ENCODE measurements around the gene MAP2K3.
A peak's percentile ranks its signal among the peaks of the same experiment; 100 is the strongest.

Gene MAP2K3

GRCh38 chr17:21277332-21277731 lies 7.2 kb upstream of the MAP2K3 start:
- no peak overlapping the region for H3K27ac ChIP-seq (ENCODE audit: low read length, poor library complexity, severe bottlenecking)
- WGBS, result 97% methylated on average over 2 of the region's 3 CpGs

DNA sequence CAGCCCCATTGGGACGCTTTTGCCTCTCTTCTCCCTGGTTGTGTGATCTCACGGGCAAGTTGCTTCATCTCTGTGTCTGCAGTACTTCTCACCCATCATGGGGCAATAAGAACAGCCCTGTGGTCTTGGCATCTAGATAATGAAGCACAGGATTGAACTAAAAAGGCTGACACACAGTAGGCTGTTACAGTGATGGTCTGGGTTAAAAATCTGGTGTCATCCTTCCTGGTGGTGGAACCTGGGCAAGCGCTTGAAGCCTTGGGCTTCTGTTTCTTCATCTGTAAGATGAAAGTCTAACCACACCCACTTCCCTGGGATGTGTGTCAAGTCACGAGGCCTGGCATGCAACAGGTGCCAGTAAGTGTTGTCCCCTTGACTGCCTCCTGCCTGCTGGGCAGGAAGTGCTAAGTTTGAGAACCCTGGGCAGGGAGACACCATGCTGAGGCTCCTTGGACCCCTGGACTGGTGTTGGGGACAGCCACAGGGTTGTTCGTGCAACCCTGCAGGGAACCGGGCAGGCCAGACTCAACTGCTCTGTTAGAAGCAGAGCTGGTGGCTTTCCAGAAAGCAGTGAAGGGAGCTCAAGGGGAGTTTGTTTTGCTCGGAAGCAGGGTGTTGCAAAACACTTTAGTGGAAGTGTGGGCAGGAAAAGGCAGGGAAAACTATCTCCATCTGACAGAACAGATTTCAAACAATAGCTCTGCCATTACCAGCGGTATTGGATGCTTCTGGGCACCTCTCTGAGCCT lies 5.9 kb upstream of the MAP2K3 start:
- no peak overlapping the region for H2AK5ac ChIP-seq (ENCODE audit: low read length, severe bottlenecking)
- H2BK5ac ChIP-seq (ENCODE audit: low read depth, low read length, poor library complexity, severe bottlenecking), result no peak overlapping the region
- no peak overlapping the region for H2BK120ac ChIP-seq (ENCODE audit: low read depth, low read length)
- H3K14ac ChIP-seq (ENCODE audit: low read length in 2 of 2), result no peak overlapping the region
- peaks cover 27% of the 10 kb centered on the region for H3K4me1 ChIP-seq (ENCODE audit: control insufficient read depth, insufficient read depth, low read depth, low read length)
- H4K8ac ChIP-seq (ENCODE audit: low read length), result no peak overlapping the region
- no peaks in the 10 kb centered on the region for H3K36me3 ChIP-seq (ENCODE audit: control insufficient read depth in 1 of 2, insufficient read depth in 2 of 2, low read depth in 1 of 2, low read length in 2 of 2)
- H3K4me2 ChIP-seq (ENCODE audit: low read length, poor library complexity, severe bottlenecking), result no peak overlapping the region
- no peak for DNase-seq
- no peak overlapping the region for H3K27ac ChIP-seq (ENCODE audit: low read length, poor library complexity, severe bottlenecking)
- H3K4ac ChIP-seq (ENCODE audit: low read depth in 1 of 2, low read length in 2 of 2), result no peak overlapping the region
- H3K23ac ChIP-seq (ENCODE audit: low read length in 2 of 2), result no peak overlapping the region
- H3K27me3 ChIP-seq (ENCODE audit: control insufficient read depth in 1 of 2, insufficient read depth in 1 of 2, low read length in 2 of 2), result no peaks in the 10 kb centered on the region
- no peak overlapping the region for H2BK12ac ChIP-seq (ENCODE audit: low read length in 2 of 2)
- peak overlapping the region; percentile 59 for H3K9ac ChIP-seq (ENCODE audit: low read length)
- H4K91ac ChIP-seq (ENCODE audit: low read length), result no peak overlapping the region
- no peak overlapping the region for H3K18ac ChIP-seq (ENCODE audit: low read depth in 1 of 2, low read length in 2 of 2)
- no peak overlapping the region for H2BK15ac ChIP-seq (ENCODE audit: low read depth, poor library complexity, severe bottlenecking)
- H3K79me1 ChIP-seq (replicated peaks; ENCODE audit: low read length, poor library complexity, severe bottlenecking), result no peaks in the 10 kb centered on the region
- no peak overlapping the region for H2AFZ ChIP-seq (ENCODE audit: low read depth, low read length)
- WGBS, result 91% methylated on average over 7 of the region's 8 CpGs
- no peaks in the 10 kb centered on the region for H3K9me3 ChIP-seq (ENCODE audit: control insufficient read depth, low read length)
- peak overlapping the region in 1 of 2 experiments; percentile 28 for H3K4me3 ChIP-seq (ENCODE audit: insufficient read depth in 1 of 2, low read depth in 1 of 2, low read length in 2 of 2)

More at GRCh38 chr17:21277332-21277731, 7.2 kb upstream of the MAP2K3 start:
- Histone ChIP-seq H3K4me2 (ENCODE audit: low read length, poor library complexity, severe bottlenecking) (no peak overlapping the region), H4K8ac (ENCODE audit: low read length) (no peak overlapping the region), H4K91ac (ENCODE audit: low read length) (no peak overlapping the region), H2AFZ (ENCODE audit: low read depth, low read length) (no peak overlapping the region), H3K4ac (ENCODE audit: low read depth in 1 of 2, low read length in 2 of 2) (no peak overlapping the region), H3K9me3 (ENCODE audit: control insufficient read depth, low read length) (no peaks in the 10 kb centered on the region), H2BK5ac (ENCODE audit: low read depth, low read length, poor library complexity, severe bottlenecking) (no peak overlapping the region), H3K4me1 (ENCODE audit: control insufficient read depth, insufficient read depth, low read depth, low read length) (peaks cover 16% of the 10 kb centered on the region), H3K23ac (ENCODE audit: low read length in 2 of 2) (no peak overlapping the region), H3K36me3 (ENCODE audit: control insufficient read depth in 1 of 2, insufficient read depth in 2 of 2, low read depth in 1 of 2, low read length in 2 of 2) (no peaks in the 10 kb centered on the region), H3K27me3 (ENCODE audit: control insufficient read depth in 1 of 2, insufficient read depth in 1 of 2, low read length in 2 of 2) (no peaks in the 10 kb centered on the region), H2BK12ac (ENCODE audit: low read length in 2 of 2) (no peak overlapping the region), H2AK5ac (ENCODE audit: low read length, severe bottlenecking) (no peak overlapping the region), H3K18ac (ENCODE audit: low read depth in 1 of 2, low read length in 2 of 2) (no peak overlapping the region), H3K4me3 (ENCODE audit: insufficient read depth in 1 of 2, low read depth in 1 of 2, low read length in 2 of 2) (no peak overlapping the region), H3K9ac (ENCODE audit: low read length) (no peak overlapping the region), H2BK120ac (ENCODE audit: low read depth, low read length) (no peak overlapping the region), H3K14ac (ENCODE audit: low read length in 2 of 2) (no peak overlapping the region), H3K79me1 (replicated peaks; ENCODE audit: low read length, poor library complexity, severe bottlenecking) (no peaks in the 10 kb centered on the region), H2BK15ac (ENCODE audit: low read depth, poor library complexity, severe bottlenecking) (no peak overlapping the region)
- no peak for DNase-seq

DNA sequence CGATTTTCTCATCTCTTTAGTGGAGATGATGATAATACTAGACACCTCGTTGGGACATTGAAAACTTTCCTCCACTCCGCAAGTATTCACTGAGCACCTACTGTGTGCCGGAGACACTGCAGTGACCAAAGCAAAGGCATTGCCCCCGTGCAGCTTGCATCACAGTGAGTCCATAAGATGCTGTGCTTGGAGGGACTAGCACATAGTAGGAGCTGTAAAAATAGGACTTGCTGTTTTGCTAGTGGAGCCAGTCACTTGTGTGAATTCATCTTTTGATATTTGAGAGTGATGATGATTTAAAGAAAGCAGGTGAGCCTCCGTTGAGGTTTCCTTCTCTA lies 5.3 kb upstream of the MAP2K3 start:
- H2BK12ac ChIP-seq (ENCODE audit: low read length in 2 of 2), result no peak overlapping the region
- H3K14ac ChIP-seq (ENCODE audit: low read length in 2 of 2), result no peak overlapping the region
- no peak overlapping the region for H4K91ac ChIP-seq (ENCODE audit: low read length)
- DNase-seq, result no peak
- H3K4me2 ChIP-seq (ENCODE audit: low read length, poor library complexity, severe bottlenecking), result no peak overlapping the region
- H3K23ac ChIP-seq (ENCODE audit: low read length in 2 of 2), result no peak overlapping the region
- H3K4ac ChIP-seq (ENCODE audit: low read depth in 1 of 2, low read length in 2 of 2), result no peak overlapping the region
- 81% methylated on average over 6 of the region's 6 CpGs for WGBS
- no peaks in the 10 kb centered on the region for H3K27me3 ChIP-seq (ENCODE audit: control insufficient read depth in 1 of 2, insufficient read depth in 1 of 2, low read length in 2 of 2)
- H3K27ac ChIP-seq (ENCODE audit: low read length, poor library complexity, severe bottlenecking), result no peak overlapping the region
- H3K79me1 ChIP-seq (replicated peaks; ENCODE audit: low read length, poor library complexity, severe bottlenecking), result no peaks in the 10 kb centered on the region
- H3K9ac ChIP-seq (ENCODE audit: low read length), result peak overlapping the region; percentile 59
- no peak overlapping the region for H2BK15ac ChIP-seq (ENCODE audit: low read depth, poor library complexity, severe bottlenecking)
- H2AFZ ChIP-seq (ENCODE audit: low read depth, low read length), result no peak overlapping the region
- no peaks in the 10 kb centered on the region for H3K36me3 ChIP-seq (ENCODE audit: control insufficient read depth in 1 of 2, insufficient read depth in 2 of 2, low read depth in 1 of 2, low read length in 2 of 2)
- no peak overlapping the region for H4K8ac ChIP-seq (ENCODE audit: low read length)
- no peak overlapping the region for H2AK5ac ChIP-seq (ENCODE audit: low read length, severe bottlenecking)
- H2BK5ac ChIP-seq (ENCODE audit: low read depth, low read length, poor library complexity, severe bottlenecking), result no peak overlapping the region
- H3K4me1 ChIP-seq (ENCODE audit: control insufficient read depth, insufficient read depth, low read depth, low read length), result peaks cover 32% of the 10 kb centered on the region
- peak overlapping the region in 1 of 2 experiments; percentile 28 for H3K4me3 ChIP-seq (ENCODE audit: insufficient read depth in 1 of 2, low read depth in 1 of 2, low read length in 2 of 2)
- H3K9me3 ChIP-seq (ENCODE audit: control insufficient read depth, low read length), result no peaks in the 10 kb centered on the region
- H2BK120ac ChIP-seq (ENCODE audit: low read depth, low read length), result no peak overlapping the region
- no peak overlapping the region for H3K18ac ChIP-seq (ENCODE audit: low read depth in 1 of 2, low read length in 2 of 2)

DNA sequence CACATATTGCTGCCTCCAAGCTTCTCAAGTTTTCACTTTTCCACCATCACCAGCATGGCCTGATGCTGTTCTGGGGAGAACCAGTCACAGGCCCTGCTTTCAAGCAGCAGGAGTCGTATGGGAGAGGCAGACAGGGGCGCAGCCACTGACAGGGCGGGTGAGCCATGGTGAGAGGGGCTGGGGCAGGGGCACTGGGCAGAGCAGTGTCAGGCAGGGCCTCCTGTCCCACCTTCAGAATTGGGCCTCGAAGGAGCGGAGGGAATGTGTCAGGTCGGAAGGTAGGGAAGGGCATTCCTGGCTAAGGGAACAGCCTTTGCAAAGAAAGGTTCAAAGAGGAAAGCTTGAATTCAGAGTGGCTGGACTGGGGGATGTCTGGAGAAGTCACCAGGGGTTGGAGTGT lies 4.9 kb upstream of the MAP2K3 start:
- Histone ChIP-seq H2BK12ac (ENCODE audit: low read length in 2 of 2) (peak overlapping the region in 1 of 2 experiments; percentile 37), H3K9me3 (ENCODE audit: control insufficient read depth, low read length) (no peaks in the 10 kb centered on the region), H3K4me3 (ENCODE audit: insufficient read depth in 1 of 2, low read depth in 1 of 2, low read length in 2 of 2) (no peak overlapping the region), H4K8ac (ENCODE audit: low read length) (no peak overlapping the region), H3K14ac (ENCODE audit: low read length in 2 of 2) (no peak overlapping the region), H2BK120ac (ENCODE audit: low read depth, low read length) (no peak overlapping the region), H2BK15ac (ENCODE audit: low read depth, poor library complexity, severe bottlenecking) (no peak overlapping the region), H3K4me1 (ENCODE audit: control insufficient read depth, insufficient read depth, low read depth, low read length) (peaks cover 32% of the 10 kb centered on the region), H3K27me3 (ENCODE audit: control insufficient read depth in 1 of 2, insufficient read depth in 1 of 2, low read length in 2 of 2) (no peaks in the 10 kb centered on the region), H3K9ac (ENCODE audit: low read length) (peak overlapping the region; percentile 59), H2AK5ac (ENCODE audit: low read length, severe bottlenecking) (no peak overlapping the region), H3K79me1 (replicated peaks; ENCODE audit: low read length, poor library complexity, severe bottlenecking) (no peaks in the 10 kb centered on the region), H2AFZ (ENCODE audit: low read depth, low read length) (peak overlapping the region; percentile 51), H2BK5ac (ENCODE audit: low read depth, low read length, poor library complexity, severe bottlenecking) (no peak overlapping the region), H3K23ac (ENCODE audit: low read length in 2 of 2) (no peak overlapping the region), H3K36me3 (ENCODE audit: control insufficient read depth in 1 of 2, insufficient read depth in 2 of 2, low read depth in 1 of 2, low read length in 2 of 2) (no peaks in the 10 kb centered on the region), H3K4me2 (ENCODE audit: low read length, poor library complexity, severe bottlenecking) (no peak overlapping the region), H3K27ac (ENCODE audit: low read length, poor library complexity, severe bottlenecking) (no peak overlapping the region), H4K91ac (ENCODE audit: low read length) (no peak overlapping the region), H3K18ac (ENCODE audit: low read depth in 1 of 2, low read length in 2 of 2) (peak overlapping the region in 1 of 2 experiments; percentile 25), H3K4ac (ENCODE audit: low read depth in 1 of 2, low read length in 2 of 2) (no peak overlapping the region)
- no peak for DNase-seq
- WGBS, result 69% methylated on average over 6 of the region's 6 CpGs
